H1 (cell line): ENCODE results near the gene TMEM117. TPM values are rescaled to one million over a fixed set of nuclear protein-coding genes. Genes with fewer than 3 reads are reported as not detected.

Experiments used
- CTCF ChIA-PET: fragments of 300-600 bp; sonication (Branson Sonifier 250); formaldehyde crosslinking; loops from one replicate; lab custom pipeline; 2021; ENCODE audit not compliant: partially characterized antibody; lab: Charles Lee
- POLR2A ChIA-PET: fragments of 300-600 bp; sonication (Branson Sonifier 250); formaldehyde crosslinking; loops from one replicate; lab custom pipeline; 2021; ENCODE audit warnings: inconsistent platforms; ENCODE audit not compliant: partially characterized antibody; lab: Charles Lee
- DNase-seq, 2 experiments: peaks; one replicate each; pipeline versions ENCODE4 v3.0.0 to v3.0.0-alpha.2; 2010 to 2022; ENCODE audit warnings: low spot score in 2 of 2, low read depth in 1 of 2, mixed read lengths in 1 of 2
- FAIRE-seq: peaks from 2 replicates; lab custom pipeline; 2011; peaks lifted over from hg19 to GRCh38; lab: Jason Lieb, UNC
- H2AFZ ChIP-seq: 2 replicates; pipeline ENCODE4 v1.8.1; 2012; ENCODE audit warnings: low read length, inconsistent platforms
- H2AK5ac ChIP-seq: 2 replicates; pipeline ENCODE4 v1.6.1; 2013; ENCODE audit warnings: low read depth, low read length
- H2BK120ac ChIP-seq: replicated peaks from 2 replicates; pipeline ENCODE3; 2013; ENCODE audit warnings: low read depth, low read length, inconsistent platforms
- H2BK12ac ChIP-seq: 2 replicates; pipeline ENCODE4 v1.6.1; 2013; ENCODE audit warnings: low read depth, low read length
- H2BK15ac ChIP-seq: 2 replicates; pipeline ENCODE4 v1.6.1; 2013; ENCODE audit warnings: low read length
- H2BK20ac ChIP-seq: 2 replicates; pipeline ENCODE4 v1.6.1; 2013; ENCODE audit warnings: low read length
- H2BK5ac ChIP-seq: 2 replicates; pipeline ENCODE4 v1.6.1; 2013; ENCODE audit warnings: low read depth, low read length
- H3K14ac ChIP-seq: 2 replicates; pipeline ENCODE4 v1.6.1; 2013; ENCODE audit warnings: inconsistent platforms; ENCODE audit not compliant: insufficient read length
- H3K18ac ChIP-seq: 2 replicates; pipeline ENCODE4 v1.6.1; 2013; ENCODE audit warnings: low read length; ENCODE audit errors: extremely low read depth
- H3K23ac ChIP-seq: 2 replicates; pipeline ENCODE4 v1.6.1; 2013; ENCODE audit warnings: inconsistent platforms; ENCODE audit not compliant: insufficient read length
- H3K23me2 ChIP-seq: 2 replicates; pipeline ENCODE4 v1.6.1; 2013; ENCODE audit warnings: low read depth, low read length
- H3K27ac ChIP-seq: 2 replicates; pipeline ENCODE4 v1.6.1; 2011; ENCODE audit warnings: low read depth, low read length, inconsistent platforms
- H3K27me3 ChIP-seq, 4 experiments: replicated peaks in 1 of 4; 1 replicate in 1 of 4; 2 replicates in 3 of 4; pipeline versions ENCODE4 v1.6.1 to v1.8.1; 2011 to 2013; ENCODE audit warnings: low read length in 3 of 4, mild to moderate bottlenecking in 3 of 4, inconsistent platforms in 2 of 4, mixed read lengths in 2 of 4, moderate library complexity in 1 of 4; ENCODE audit not compliant: control insufficient read depth in 3 of 4, insufficient read depth in 3 of 4; ENCODE audit errors: extremely low read depth in 1 of 4
- H3K36me3 ChIP-seq, 4 experiments: 2 replicates each; pipeline versions ENCODE4 v1.6.1 to v1.8.1; 2011 to 2013; ENCODE audit warnings: mild to moderate bottlenecking in 4 of 4, low read length in 3 of 4, moderate library complexity in 2 of 4, control low read depth in 1 of 4, inconsistent platforms in 1 of 4; ENCODE audit not compliant: insufficient read depth in 4 of 4, control insufficient read depth in 2 of 4
- H3K4ac ChIP-seq: replicated peaks from 2 replicates; pipeline ENCODE3; 2013; ENCODE audit warnings: low read length, low read depth, mixed read lengths, inconsistent platforms; ENCODE audit not compliant: insufficient read length
- H3K4me1 ChIP-seq, 4 experiments: replicated peaks in 1 of 4; 1 replicate in 1 of 4; 2 replicates in 3 of 4; pipeline versions ENCODE4 v1.6.1 to v1.8.1; 2011 to 2013; ENCODE audit warnings: low read length in 3 of 4, inconsistent platforms in 2 of 4, mixed read lengths in 1 of 4; ENCODE audit not compliant: insufficient read depth in 4 of 4, control insufficient read depth in 3 of 4
- H3K4me2 ChIP-seq, 2 experiments: 2 replicates each; pipeline versions ENCODE4 v1.6.1 to v1.8.1; 2011 to 2013; ENCODE audit warnings: low read depth in 2 of 2, low read length in 2 of 2, control low read depth in 1 of 2, inconsistent platforms in 1 of 2, mild to moderate bottlenecking in 1 of 2; ENCODE audit not compliant: insufficient read depth in 1 of 2
- H3K4me3 ChIP-seq, 4 experiments: fragments of 200-600, 300-600 bp in 1 of 4; sonication (generic), shearing (Covaris generic), sonication (Bioruptor Twin) in 1 of 4; 2 replicates each; pipeline versions ENCODE4 v1.5.1 to v1.8.1; 2011 to 2016; ENCODE audit warnings: low read length in 4 of 4, low read depth in 3 of 4, control low read depth in 2 of 4, inconsistent platforms in 2 of 4, mild to moderate bottlenecking in 2 of 4, mixed read lengths in 1 of 4, moderate library complexity in 1 of 4; ENCODE audit not compliant: insufficient read depth in 2 of 4; ENCODE audit errors: extremely low read depth in 1 of 4
- H3K56ac ChIP-seq: replicated peaks from 2 replicates; pipeline ENCODE3; 2013; ENCODE audit warnings: low read depth, mild to moderate bottlenecking, mixed read lengths, low read length, inconsistent platforms; ENCODE audit not compliant: insufficient read length
- H3K79me1 ChIP-seq: 2 replicates; pipeline ENCODE4 v1.6.1; 2013; ENCODE audit warnings: low read depth, low read length, control low read depth
- H3K79me2 ChIP-seq, 2 experiments: 2 replicates each; pipeline versions ENCODE4 v1.6.1 to v1.8.1; 2012 to 2013; ENCODE audit warnings: low read length in 2 of 2, mild to moderate bottlenecking in 2 of 2, inconsistent platforms in 1 of 2; ENCODE audit not compliant: insufficient read depth in 2 of 2, control insufficient read depth in 1 of 2
- H3K9ac ChIP-seq, 4 experiments: replicated peaks in 1 of 4; 1 replicate in 1 of 4; 2 replicates in 3 of 4; pipeline versions ENCODE4 v1.6.1 to v1.8.1; 2011 to 2013; ENCODE audit warnings: low read depth in 3 of 4, low read length in 3 of 4, control low read depth in 2 of 4, mild to moderate bottlenecking in 2 of 4, moderate library complexity in 2 of 4, inconsistent platforms in 1 of 4; ENCODE audit errors: extremely low read depth in 1 of 4
- H3K9me3 ChIP-seq, 2 experiments: 2 replicates each; pipeline versions ENCODE4 v1.6.1 to v1.8.1; 2012 to 2013; ENCODE audit warnings: mild to moderate bottlenecking in 2 of 2, moderate library complexity in 2 of 2, control low read depth in 1 of 2, inconsistent platforms in 1 of 2, low read depth in 1 of 2, low read length in 1 of 2, mixed read lengths in 1 of 2; ENCODE audit not compliant: insufficient read depth in 2 of 2
- H4K20me1 ChIP-seq, 2 experiments: replicated peaks in 1 of 2; 2 replicates each; pipeline versions ENCODE3 to v1.8.1; 2011 to 2013; ENCODE audit warnings: inconsistent platforms in 2 of 2, low read length in 2 of 2, mild to moderate bottlenecking in 1 of 2; ENCODE audit not compliant: insufficient read depth in 2 of 2, control insufficient read depth in 1 of 2
- H4K5ac ChIP-seq: 2 replicates; pipeline ENCODE4 v1.6.1; 2013; ENCODE audit warnings: low read length, low read depth, mixed read lengths, inconsistent platforms; ENCODE audit not compliant: insufficient read length
- H4K8ac ChIP-seq: 2 replicates; pipeline ENCODE4 v1.8.0; 2013; ENCODE audit warnings: mild to moderate bottlenecking, moderate library complexity, low read length, inconsistent platforms; ENCODE audit not compliant: insufficient read depth; ENCODE audit errors: extremely low read depth
- H4K91ac ChIP-seq: replicated peaks from 2 replicates; pipeline ENCODE3; 2013; ENCODE audit warnings: low read length, mixed read lengths, inconsistent platforms; ENCODE audit not compliant: insufficient read length
- E2F6 ChIP-seq: IDR thresholded peaks from 2 replicates; pipeline ENCODE4 v1.6.1; 2012; ENCODE audit warnings: inconsistent platforms
- JUN ChIP-seq: IDR thresholded peaks from 2 replicates; pipeline ENCODE4 v1.6.1; 2011; ENCODE audit warnings: low read depth, mild to moderate bottlenecking, improper control_type of control experiment, low read length
- RAD21 ChIP-seq, 2 experiments: IDR thresholded peaks in 1 of 2; conservative IDR thresholded peaks in 1 of 2; 2 replicates each; pipeline ENCODE4 v1.6.1; 2011; ENCODE audit warnings: low read depth in 2 of 2, low read length in 2 of 2, improper control_type of control experiment in 1 of 2, inconsistent platforms in 1 of 2, mild to moderate bottlenecking in 1 of 2, moderate library complexity in 1 of 2
- polyA plus RNA-seq, 7 experiments: library from polyadenylated mRNA; depleted of rRNA in 3 of 7; stranded (reverse) in 5 of 7; unstranded in 2 of 7; fragments of >200 nt in 5 of 7; fragments of 200-250 nt in 2 of 7; gene quantifications; 1 replicate in 5 of 7; 2 replicates in 1 of 7; 4 replicates in 1 of 7; pipeline versions ENCODE4 v1.2.1 to v1.2.3, GENCODE V29; 2011 to 2013; ENCODE audit warnings: missing spikeins in 2 of 7, mixed read lengths in 2 of 7
- total RNA-seq: library from RNA; stranded (reverse); fragmentation: NEBNext Ultra II Directional; extraction: Animal tissue kit (Norgen Biotek cat#: 25700); gene quantifications from 2 replicates; pipeline ENCODE4 v1.2.1, GENCODE V29; 2021

The TMEM117 gene
- total and polyA plus RNA-seq, 2 of the 8 experiments (the other 6 are each of a cell fraction or from before 2014, with no cell fraction given) = 0.80 to 1.4 TPM

GRCh38 chr12:44059476-44059875 is 223.6 kb downstream of the TMEM117 start:
- Histone ChIP-seq H3K9ac (no peak overlapping the region), H2BK15ac (no peak overlapping the region), H3K79me1 (no peaks in the 10 kb centered on the region), H2BK5ac (no peak overlapping the region), H4K20me1 (no peaks in the 10 kb centered on the region), H3K4me2 (no peak overlapping the region), H3K27me3 (no peaks in the 10 kb centered on the region), H3K23me2 (no peaks in the 10 kb centered on the region), H2AFZ (no peak overlapping the region), H3K4ac (no peak overlapping the region), H4K91ac (no peak overlapping the region), H3K9me3 (no peaks in the 10 kb centered on the region), H4K8ac (no peak overlapping the region), H4K5ac (no peak overlapping the region), H2AK5ac (no peak overlapping the region), H3K56ac (no peak overlapping the region), H3K36me3 (no peaks in the 10 kb centered on the region), H3K4me1 (no peaks in the 10 kb centered on the region), H3K79me2 (no peaks in the 10 kb centered on the region), H2BK120ac (no peak overlapping the region), H3K14ac (no peak overlapping the region), H3K4me3 (no peak overlapping the region), H3K23ac (no peak overlapping the region), H3K18ac (no peak overlapping the region), H2BK12ac (no peak overlapping the region), H3K27ac (no peak overlapping the region), H2BK20ac (no peak overlapping the region)
- TF ChIP-seq JUN = no peak
- TF ChIP-seq RAD21 (IDR thresholded peaks at IDR 0.05 in 1 of 2, conservative IDR thresholded peaks at IDR 0.05 in 1 of 2; ENCODE audit: low read depth in 2 of 2, low read length in 2 of 2) = no peak
- TF ChIP-seq E2F6 = no peak
- DNase-seq (no peak), FAIRE-seq (no peak)
- POLR2A ChIA-PET = no interaction called here
- CTCF ChIA-PET = no interaction called here
